Stimulated activated CD8-positive, alpha-beta memory T cell treated with anti-CD3 and anti-CD28 coated beads, Interleukin-15, amount 100 ng/mL, for 4 hours (primary cell): Measurements from ENCODE around the gene SLC6A19.
"Not testable (repeated sequence)": the region's sequence is repeated elsewhere in the genome, so short reads cannot be mapped to it uniquely, and the experiment has no call there.

ENCODE experiments used
- DNase-seq, 2 donors: peaks; one replicate each; pipeline ENCODE4 v3.0.0-alpha.2; 2020; ENCODE audit warnings: low read depth in 2 of 2

Gene SLC6A19

GRCh38 chr5:1265461-1266455, 64.4 kb downstream of the SLC6A19 start:
- DNase-seq = no peak

DNA sequence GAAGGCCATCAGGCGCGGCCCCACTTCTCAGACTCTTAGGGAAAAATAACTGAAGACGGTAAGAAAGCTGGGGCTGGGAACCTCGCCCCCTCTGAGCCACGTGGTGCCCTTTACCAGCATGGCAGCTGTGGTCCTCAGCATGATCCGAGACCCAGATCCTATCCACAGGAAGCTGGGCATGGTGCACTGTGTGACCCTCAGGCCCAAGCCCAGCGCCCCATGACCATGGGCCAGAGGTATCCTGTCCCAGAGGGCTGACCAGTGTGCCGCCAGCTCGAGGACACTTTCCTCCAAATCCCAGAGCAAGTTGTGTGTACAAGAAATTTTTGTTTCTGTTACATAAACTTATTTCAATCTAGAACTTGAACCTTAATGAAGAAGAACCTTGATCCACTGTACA, 65.4 kb downstream of the SLC6A19 start:
- DNase-seq = no peak

GRCh38 chr5:1267464-1267863, 66.1 kb downstream of the SLC6A19 start:
- DNase-seq = not testable (repeated sequence)

GRCh38 chr5:1268056-1268455, 66.7 kb downstream of the SLC6A19 start:
- no peak for DNase-seq

GRCh38 chr5:1268666-1269065, 67.3 kb downstream of the SLC6A19 start:
- DNase-seq = peak in 1 of 2 donors; percentile 23

DNA sequence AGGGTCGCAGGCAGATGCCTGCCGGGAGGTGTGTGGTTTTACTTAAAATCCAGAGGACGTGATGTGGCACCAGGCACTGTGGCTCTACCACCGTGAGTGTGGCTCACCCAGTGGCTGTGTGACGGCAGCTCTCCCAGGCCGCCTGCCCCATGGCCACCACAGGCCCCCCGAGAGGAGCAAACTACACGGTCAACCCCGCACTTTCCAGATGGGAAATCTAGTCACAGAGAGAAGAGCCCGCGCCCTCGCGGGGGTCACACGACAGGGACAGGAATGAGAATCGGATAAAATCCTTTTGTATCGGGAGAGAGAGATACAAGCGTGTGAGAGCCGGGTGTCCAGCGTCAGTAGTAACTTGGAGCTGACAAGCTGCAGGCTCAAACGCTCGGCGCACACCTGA, 69.0 kb downstream of the SLC6A19 start:
- no peak for DNase-seq

DNA sequence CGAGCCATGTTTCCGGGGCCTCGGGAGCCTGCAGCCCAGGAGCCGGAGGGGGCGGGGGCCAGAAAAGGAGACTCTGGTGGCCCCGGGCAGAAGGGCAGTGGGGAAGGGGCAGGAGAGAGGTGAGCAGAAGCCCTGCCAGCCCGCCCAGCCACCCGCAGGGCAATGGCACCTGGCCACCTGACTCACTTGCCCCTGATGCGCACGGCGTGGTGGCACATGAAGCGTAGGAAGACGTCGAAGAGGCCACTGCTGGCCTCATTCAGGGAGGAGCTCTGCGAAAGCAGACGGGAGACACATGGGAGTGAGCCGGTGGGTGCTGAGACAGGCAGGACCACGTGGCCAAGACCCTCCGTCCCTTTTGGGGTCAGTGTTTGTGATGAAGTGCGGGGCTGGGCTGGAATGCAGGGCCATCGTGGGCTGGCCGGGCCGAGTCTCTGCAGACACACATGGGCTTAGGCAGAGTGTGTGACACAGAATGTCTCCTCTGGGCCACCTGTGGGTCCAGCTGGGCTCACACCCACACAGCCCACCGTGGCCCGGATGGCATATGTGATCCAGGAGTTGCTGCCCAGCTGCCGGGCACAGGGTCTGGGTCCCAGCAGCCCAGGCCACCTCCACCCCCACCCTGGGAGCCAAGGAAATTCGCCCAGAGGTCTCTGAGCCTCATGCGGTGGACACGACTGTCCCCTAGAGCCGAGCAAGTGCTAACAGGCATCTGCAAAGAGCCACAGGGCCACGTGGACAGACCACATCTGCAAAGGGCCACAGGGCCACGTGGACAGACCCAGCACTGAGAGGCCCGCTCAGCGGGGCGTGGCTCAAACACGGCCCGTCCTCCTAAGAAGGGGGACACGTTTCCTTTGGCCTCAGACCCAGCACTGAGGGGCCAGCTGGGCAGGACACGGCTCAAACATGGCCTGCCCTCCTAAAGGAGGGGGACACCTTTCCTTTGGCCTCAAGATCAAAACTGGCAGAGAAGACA, 69.8 kb downstream of the SLC6A19 start:
- DNase-seq = no peak

DNA sequence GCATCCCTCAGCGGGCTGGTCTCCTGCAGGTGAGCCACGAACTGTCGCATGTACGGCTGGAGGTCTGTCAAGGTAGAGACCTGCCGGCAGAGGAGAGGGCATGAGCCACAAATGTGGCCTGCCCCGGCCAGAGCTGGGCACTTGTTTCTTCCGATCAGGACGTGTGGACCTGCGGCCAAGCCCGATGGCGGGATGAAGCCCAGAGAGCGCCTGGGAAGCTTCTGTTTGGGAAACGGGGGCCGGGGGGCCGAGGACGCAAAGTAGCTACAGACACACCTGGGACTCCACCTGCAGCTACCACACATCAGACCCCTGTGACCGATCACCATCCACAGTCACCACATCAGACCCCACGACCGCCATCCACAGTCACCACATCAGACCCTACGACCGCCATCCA, 70.8 kb downstream of the SLC6A19 start:
- no peak for DNase-seq

DNA sequence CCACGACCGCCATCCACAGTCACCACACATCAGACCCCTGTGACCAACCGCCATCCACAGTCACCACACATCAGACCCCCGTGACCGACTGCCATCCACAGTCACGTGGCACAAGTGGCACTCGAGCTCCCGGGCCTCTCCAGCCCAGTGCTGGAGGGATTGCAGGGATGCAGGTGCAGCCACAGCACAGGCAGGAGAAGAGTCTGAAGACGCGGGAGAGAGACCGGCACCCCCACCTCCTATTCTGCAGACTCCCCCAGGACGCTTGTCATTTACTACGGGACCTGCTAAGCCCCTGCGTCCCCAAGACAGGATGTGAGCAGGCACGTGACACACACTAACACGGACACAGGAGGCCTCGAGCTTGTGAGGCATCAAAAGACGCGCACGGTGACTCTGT, 72.3 kb downstream of the SLC6A19 start:
- no peak for DNase-seq

- no peak for DNase-seq
Observed at GRCh38 chr5:1274471-1274870, 73.1 kb downstream of the SLC6A19 start.
